ENCODE data around the gene CMPK2.

CMPK2 gene

DNA sequence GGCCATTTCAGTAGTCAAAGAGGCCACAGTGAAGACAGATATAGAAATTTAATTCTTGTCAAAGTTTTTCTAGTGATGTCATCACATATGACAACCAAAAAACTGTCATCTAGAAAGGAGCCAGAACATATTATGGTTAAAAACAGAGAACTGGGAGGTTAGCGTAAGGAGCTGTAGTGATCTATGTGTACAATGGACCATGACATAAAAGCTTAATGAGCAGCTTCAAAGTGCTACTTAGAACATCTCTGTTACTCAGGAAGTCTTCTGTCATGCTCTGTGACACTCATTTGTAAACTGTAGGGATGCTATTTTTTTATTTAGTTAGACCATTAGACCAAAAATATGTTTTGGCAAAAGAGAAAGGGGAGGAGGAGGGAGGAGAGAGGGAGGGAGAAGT lies 57.3 kb downstream of the CMPK2 start:
- Histone ChIP-seq H3K27ac (ENCODE audit: low read depth, low read length, poor library complexity, severe bottlenecking) (no peak overlapping the region), H3K9ac (ENCODE audit: low read length) (no peak overlapping the region), H3K4me1 (ENCODE audit: insufficient read depth, low read length, severe bottlenecking) (peaks cover 18% of the 10 kb centered on the region), H3K79me2 (ENCODE audit: insufficient read depth, low read length) (no peaks in the 10 kb centered on the region), H2AFZ (ENCODE audit: low read length) (no peak overlapping the region), H3K9me3 (ENCODE audit: low read length) (no peaks in the 10 kb centered on the region), H3K4me3 (ENCODE audit: low read depth, low read length, poor library complexity, severe bottlenecking) (no peak overlapping the region), H3K36me3 (ENCODE audit: insufficient read depth, low read length) (no peaks in the 10 kb centered on the region), H3F3A (ENCODE audit: insufficient read depth, low read length) (no peaks in the 10 kb centered on the region), H3K27me3 (ENCODE audit: insufficient read depth, low read length) (no peaks in the 10 kb centered on the region), H3K4me2 (ENCODE audit: low read length) (no peak overlapping the region), H3K9me2 (ENCODE audit: low read depth, low read length) (no peaks in the 10 kb centered on the region), H4K20me1 (ENCODE audit: insufficient read depth, low read length) (no peaks in the 10 kb centered on the region)
- no peak for TF ChIP-seq EZH2 (IDR thresholded peaks at IDR 0.05; ENCODE audit: borderline replicate concordance, low read length)
- TF ChIP-seq, protein P1, sequence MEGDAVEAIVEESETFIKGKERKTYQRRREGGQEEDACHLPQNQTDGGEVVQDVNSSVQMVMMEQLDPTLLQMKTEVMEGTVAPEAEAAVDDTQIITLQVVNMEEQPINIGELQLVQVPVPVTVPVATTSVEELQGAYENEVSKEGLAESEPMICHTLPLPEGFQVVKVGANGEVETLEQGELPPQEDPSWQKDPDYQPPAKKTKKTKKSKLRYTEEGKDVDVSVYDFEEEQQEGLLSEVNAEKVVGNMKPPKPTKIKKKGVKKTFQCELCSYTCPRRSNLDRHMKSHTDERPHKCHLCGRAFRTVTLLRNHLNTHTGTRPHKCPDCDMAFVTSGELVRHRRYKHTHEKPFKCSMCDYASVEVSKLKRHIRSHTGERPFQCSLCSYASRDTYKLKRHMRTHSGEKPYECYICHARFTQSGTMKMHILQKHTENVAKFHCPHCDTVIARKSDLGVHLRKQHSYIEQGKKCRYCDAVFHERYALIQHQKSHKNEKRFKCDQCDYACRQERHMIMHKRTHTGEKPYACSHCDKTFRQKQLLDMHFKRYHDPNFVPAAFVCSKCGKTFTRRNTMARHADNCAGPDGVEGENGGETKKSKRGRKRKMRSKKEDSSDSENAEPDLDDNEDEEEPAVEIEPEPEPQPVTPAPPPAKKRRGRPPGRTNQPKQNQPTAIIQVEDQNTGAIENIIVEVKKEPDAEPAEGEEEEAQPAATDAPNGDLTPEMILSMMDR (IDR thresholded peaks at IDR 0.05; ENCODE audit: low read length): no peak

DNA sequence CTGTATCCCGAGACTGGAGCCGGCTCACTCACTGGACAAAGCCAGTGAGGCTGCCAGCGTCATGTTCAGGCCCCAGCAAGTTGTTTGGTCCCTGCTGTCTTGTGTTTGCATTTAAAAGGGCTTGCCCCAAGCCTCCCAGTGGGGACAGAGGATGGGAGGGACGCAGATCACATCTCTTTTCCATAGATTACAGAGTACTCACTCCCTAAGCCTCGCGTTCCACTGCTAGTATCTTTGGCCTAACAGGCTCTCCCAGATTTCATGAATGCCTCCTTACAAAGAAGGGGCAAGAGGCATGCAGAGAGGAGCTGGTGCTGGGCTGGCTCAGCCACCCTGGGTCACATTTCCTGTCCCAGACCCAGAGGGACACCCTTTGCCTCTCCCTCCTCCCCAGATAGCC lies 59.1 kb downstream of the CMPK2 start:
- H3K4me2 ChIP-seq (ENCODE audit: low read length): no peak overlapping the region
- TF ChIP-seq, protein P1 (IDR thresholded peaks at IDR 0.05; ENCODE audit: low read length): no peak
- TF ChIP-seq EZH2 (IDR thresholded peaks at IDR 0.05; ENCODE audit: borderline replicate concordance, low read length): no peak

DNA sequence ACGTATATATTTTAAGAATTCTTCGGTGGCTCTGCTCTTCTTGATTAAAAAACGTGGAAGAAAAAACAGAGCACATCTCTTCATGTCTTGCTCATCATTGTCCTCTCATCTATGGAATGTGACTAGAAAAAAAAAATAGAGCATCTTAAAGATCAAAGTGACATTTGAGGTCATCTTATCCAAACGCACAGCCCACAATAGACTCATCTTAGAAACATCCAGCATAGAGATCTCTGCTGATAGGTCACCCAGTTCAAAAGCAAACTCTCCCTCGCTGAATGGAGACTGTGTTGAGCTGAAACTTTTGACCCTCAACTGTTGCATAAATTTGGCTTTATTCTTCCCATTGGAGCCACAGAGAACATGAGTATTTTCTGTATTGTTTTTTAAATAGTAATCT lies 65.2 kb downstream of the CMPK2 start:
- H3K4me2 ChIP-seq (ENCODE audit: low read length): no peak overlapping the region
- H3K36me3 ChIP-seq (ENCODE audit: insufficient read depth, low read length): no peaks in the 10 kb centered on the region
- H4K20me1 ChIP-seq (ENCODE audit: insufficient read depth, low read length): no peaks in the 10 kb centered on the region
- H3K9me3 ChIP-seq (ENCODE audit: low read length): no peaks in the 10 kb centered on the region
- H3K4me3 ChIP-seq (ENCODE audit: low read depth, low read length, poor library complexity, severe bottlenecking): no peak overlapping the region
- no peak overlapping the region for H2AFZ ChIP-seq (ENCODE audit: low read length)
- H3K9me2 ChIP-seq (ENCODE audit: low read depth, low read length): no peaks in the 10 kb centered on the region
- no peak for TF ChIP-seq EZH2 (IDR thresholded peaks at IDR 0.05; ENCODE audit: borderline replicate concordance, low read length)
- TF ChIP-seq, protein P1 (IDR thresholded peaks at IDR 0.05; ENCODE audit: low read length): no peak
- no peaks in the 10 kb centered on the region; the same call in 1 of the 2 replicates for H3K27me3 ChIP-seq (ENCODE audit: insufficient read depth, low read length)
- H3K27ac ChIP-seq (ENCODE audit: low read depth, low read length, poor library complexity, severe bottlenecking): no peak overlapping the region
- no peaks in the 10 kb centered on the region for H3K4me1 ChIP-seq (ENCODE audit: insufficient read depth, low read length, severe bottlenecking)
- no peaks in the 10 kb centered on the region for H3F3A ChIP-seq (ENCODE audit: insufficient read depth, low read length)
- H3K9ac ChIP-seq (ENCODE audit: low read length): no peak overlapping the region
- no peaks in the 10 kb centered on the region for H3K79me2 ChIP-seq (ENCODE audit: insufficient read depth, low read length)

More for the DNA sequence above, 59.1 kb downstream of the CMPK2 start:
- Histone ChIP-seq H3K4me3 (ENCODE audit: low read depth, low read length, poor library complexity, severe bottlenecking) (no peak overlapping the region), H2AFZ (ENCODE audit: low read length) (no peak overlapping the region), H3K9ac (ENCODE audit: low read length) (no peak overlapping the region), H3K9me2 (ENCODE audit: low read depth, low read length) (no peaks in the 10 kb centered on the region), H3F3A (ENCODE audit: insufficient read depth, low read length) (no peaks in the 10 kb centered on the region), H3K9me3 (ENCODE audit: low read length) (no peaks in the 10 kb centered on the region), H4K20me1 (ENCODE audit: insufficient read depth, low read length) (no peaks in the 10 kb centered on the region), H3K27ac (ENCODE audit: low read depth, low read length, poor library complexity, severe bottlenecking) (no peak overlapping the region), H3K79me2 (ENCODE audit: insufficient read depth, low read length) (no peaks in the 10 kb centered on the region), H3K27me3 (ENCODE audit: insufficient read depth, low read length) (no peaks in the 10 kb centered on the region), H3K36me3 (ENCODE audit: insufficient read depth, low read length) (no peaks in the 10 kb centered on the region), H3K4me1 (ENCODE audit: insufficient read depth, low read length, severe bottlenecking) (peaks cover 12% of the 10 kb centered on the region)

All from OCI-LY1 (cell line).